ENCODE measurements around the gene DNAJB13. TPM values are rescaled to one million over a fixed set of nuclear protein-coding genes. Genes with fewer than 3 reads are reported as not detected.

Gene DNAJB13, protein sequence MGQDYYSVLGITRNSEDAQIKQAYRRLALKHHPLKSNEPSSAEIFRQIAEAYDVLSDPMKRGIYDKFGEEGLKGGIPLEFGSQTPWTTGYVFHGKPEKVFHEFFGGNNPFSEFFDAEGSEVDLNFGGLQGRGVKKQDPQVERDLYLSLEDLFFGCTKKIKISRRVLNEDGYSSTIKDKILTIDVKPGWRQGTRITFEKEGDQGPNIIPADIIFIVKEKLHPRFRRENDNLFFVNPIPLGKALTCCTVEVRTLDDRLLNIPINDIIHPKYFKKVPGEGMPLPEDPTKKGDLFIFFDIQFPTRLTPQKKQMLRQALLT
- total RNA-seq, result 1 to 10 TPM in 1 of 2 donors, not detected in 1; 1.8 TPM

- TF ChIP-seq, protein P1, sequence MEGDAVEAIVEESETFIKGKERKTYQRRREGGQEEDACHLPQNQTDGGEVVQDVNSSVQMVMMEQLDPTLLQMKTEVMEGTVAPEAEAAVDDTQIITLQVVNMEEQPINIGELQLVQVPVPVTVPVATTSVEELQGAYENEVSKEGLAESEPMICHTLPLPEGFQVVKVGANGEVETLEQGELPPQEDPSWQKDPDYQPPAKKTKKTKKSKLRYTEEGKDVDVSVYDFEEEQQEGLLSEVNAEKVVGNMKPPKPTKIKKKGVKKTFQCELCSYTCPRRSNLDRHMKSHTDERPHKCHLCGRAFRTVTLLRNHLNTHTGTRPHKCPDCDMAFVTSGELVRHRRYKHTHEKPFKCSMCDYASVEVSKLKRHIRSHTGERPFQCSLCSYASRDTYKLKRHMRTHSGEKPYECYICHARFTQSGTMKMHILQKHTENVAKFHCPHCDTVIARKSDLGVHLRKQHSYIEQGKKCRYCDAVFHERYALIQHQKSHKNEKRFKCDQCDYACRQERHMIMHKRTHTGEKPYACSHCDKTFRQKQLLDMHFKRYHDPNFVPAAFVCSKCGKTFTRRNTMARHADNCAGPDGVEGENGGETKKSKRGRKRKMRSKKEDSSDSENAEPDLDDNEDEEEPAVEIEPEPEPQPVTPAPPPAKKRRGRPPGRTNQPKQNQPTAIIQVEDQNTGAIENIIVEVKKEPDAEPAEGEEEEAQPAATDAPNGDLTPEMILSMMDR (IDR thresholded peaks at IDR 0.05), result no peak
- ATAC-seq (ENCODE audit: insufficient number of reproducible peaks, low FRiP score, low read depth), result no peak
- no peak for DNase-seq (ENCODE audit: low spot score)
- no peaks in the 10 kb centered on the region for H3K9me3 ChIP-seq
- H3K4me3 ChIP-seq, result no peak within 1 kb of the TSS
- H3K4me1 ChIP-seq (ENCODE audit: control insufficient read depth in 1 of 2, low read depth in 2 of 2), result no peaks in the 10 kb centered on the region
- H3K27ac ChIP-seq, result no peak within 1 kb of the TSS
- no peaks in the 10 kb centered on the region for H3K27me3 ChIP-seq (replicated peaks; ENCODE audit: insufficient read depth)
- H3K36me3 ChIP-seq, result no peaks in the 10 kb centered on the region
These were observed at the start of gene DNAJB13 for GRCh38 chr11:73950869-73951710. TSS of gene DNAJB13 (plus strand) at chr11:73951026. CDS start at chr11:73951070, 44 bp downstream.

- Histone ChIP-seq H3K27me3 (replicated peaks; ENCODE audit: insufficient read depth) (no peaks in the 10 kb centered on the region), H3K27ac (no peak overlapping the region), H3K4me1 (ENCODE audit: control insufficient read depth in 1 of 2, low read depth in 2 of 2) (no peaks in the 10 kb centered on the region), H3K9me3 (no peaks in the 10 kb centered on the region), H3K36me3 (peaks cover 21% of the 10 kb centered on the region), H3K4me3 (no peak overlapping the region)
- TF ChIP-seq, protein P1 (IDR thresholded peaks at IDR 0.05), result no peak
- DNase-seq (ENCODE audit: low spot score), result no peak
- ATAC-seq (ENCODE audit: insufficient number of reproducible peaks, low FRiP score, low read depth), result no peak
These were observed 48.5 kb upstream of the DNAJB13 start for GRCh38 chr11:73902303-73902702.

DNA sequence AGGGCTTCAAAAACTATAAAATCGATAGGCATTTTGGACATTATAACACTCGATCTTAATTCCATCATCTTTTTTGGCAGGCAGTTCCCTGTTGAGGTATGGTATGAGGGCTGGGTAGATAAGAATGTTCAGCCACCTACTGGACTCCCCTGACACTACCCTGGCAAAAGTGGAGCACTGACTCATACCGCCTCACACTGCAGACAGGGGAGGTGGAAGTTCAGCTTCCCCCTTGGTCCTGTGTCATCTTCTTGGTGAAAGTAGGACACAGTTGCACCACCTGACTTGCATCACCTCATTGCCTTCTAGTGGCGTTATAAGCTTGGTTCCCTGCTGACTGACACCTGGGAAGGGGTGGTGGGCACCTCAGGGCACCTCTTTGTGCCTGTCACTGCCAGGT is 43.6 kb upstream of the DNAJB13 start:
- Histone ChIP-seq H3K4me3 (no peak overlapping the region), H3K9me3 (no peaks in the 10 kb centered on the region), H3K36me3 (peaks cover 22% of the 10 kb centered on the region), H3K4me1 (ENCODE audit: control insufficient read depth in 1 of 2, low read depth in 2 of 2) (no peaks in the 10 kb centered on the region), H3K27ac (no peak overlapping the region), H3K27me3 (replicated peaks; ENCODE audit: insufficient read depth) (no peaks in the 10 kb centered on the region)
- DNase-seq (ENCODE audit: low spot score), result no peak
- TF ChIP-seq, protein P1 (IDR thresholded peaks at IDR 0.05), result no peak
- ATAC-seq (ENCODE audit: insufficient number of reproducible peaks, low FRiP score, low read depth), result no peak

- Histone ChIP-seq H3K4me3 (no peak overlapping the region), H3K27ac (no peak overlapping the region), H3K36me3 (peaks cover 21% of the 10 kb centered on the region), H3K9me3 (no peaks in the 10 kb centered on the region), H3K4me1 (ENCODE audit: control insufficient read depth in 1 of 2, low read depth in 2 of 2) (no peaks in the 10 kb centered on the region), H3K27me3 (replicated peaks; ENCODE audit: insufficient read depth) (no peaks in the 10 kb centered on the region)
- no peak for ATAC-seq (ENCODE audit: insufficient number of reproducible peaks, low FRiP score, low read depth)
- no peak for DNase-seq (ENCODE audit: low spot score)
- TF ChIP-seq, protein P1 (IDR thresholded peaks at IDR 0.05), result no peak
These were observed 38.8 kb upstream of the DNAJB13 start for GRCh38 chr11:73912026-73912425.

DNA sequence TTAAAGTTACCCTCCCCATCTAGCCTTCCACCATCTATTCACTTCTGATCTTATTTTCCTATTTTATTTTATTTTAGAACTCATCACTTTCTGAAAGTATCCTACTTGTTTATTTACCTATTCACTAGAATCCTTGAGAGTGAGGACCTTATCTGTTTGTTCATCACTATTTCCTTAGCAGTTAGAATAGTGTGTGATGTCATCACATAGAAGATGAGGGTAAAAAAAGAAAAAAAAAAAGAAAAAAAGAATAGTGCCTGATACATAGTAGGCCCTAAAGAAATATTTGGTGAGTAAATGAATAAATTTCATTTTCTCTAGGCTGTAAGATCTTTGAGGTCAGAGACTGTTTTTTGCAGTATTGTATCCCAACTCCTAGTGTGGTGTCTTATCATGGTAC is 37.4 kb upstream of the DNAJB13 start:
- ATAC-seq (ENCODE audit: insufficient number of reproducible peaks, low FRiP score, low read depth), result no peak
- TF ChIP-seq, protein P1 (IDR thresholded peaks at IDR 0.05), result no peak

More for the DNA sequence above, 37.4 kb upstream of the DNAJB13 start:
- Histone ChIP-seq H3K9me3 (no peaks in the 10 kb centered on the region), H3K27me3 (replicated peaks; ENCODE audit: insufficient read depth) (no peaks in the 10 kb centered on the region), H3K4me3 (no peak overlapping the region), H3K36me3 (peaks cover 21% of the 10 kb centered on the region), H3K27ac (no peak overlapping the region), H3K4me1 (ENCODE audit: control insufficient read depth in 1 of 2, low read depth in 2 of 2) (no peaks in the 10 kb centered on the region)
- DNase-seq (ENCODE audit: low spot score), result no peak
